Left ventricle myocardium superior (tissue), 1 donor: ENCODE results near the gene NMUR1. TPM values are rescaled to one million over a fixed set of nuclear protein-coding genes. Genes with fewer than 3 reads are reported as not detected.
A peak's percentile ranks its signal among the peaks of the same experiment; 100 is the strongest.

ENCODE experiments used
- ATAC-seq: fragments of 200-7000 bp; cut with Tn5 transposase; one replicate; pipeline ENCODE4 v1.9.1; 2020; ENCODE audit warnings: mild to moderate bottlenecking, moderate library complexity
- DNase-seq: peaks from one replicate; pipeline ENCODE4 v3.0.0-alpha.2; 2020
- intact Hi-C: fragments of 100-400 bp; cut with micrococcal nuclease; formaldehyde crosslinking; loops from one replicate; pipeline ENCODE4 v1.11.0; 2022
- total RNA-seq: library from RNA; stranded (reverse); fragmentation: NEBNext Ultra II Directional; extraction: Animal tissue kit (Norgen Biotek cat#: 25700); gene quantifications from one replicate; pipeline ENCODE4 v1.2.1, GENCODE V29; 2021
- donor health status: DM: no; HTN: yes; CAD: no; lungs with severe emphysema.

Gene NMUR1
- total RNA-seq, 1 donor from 2014 or later, result not detected

GRCh38 chr2:231502596-231502995 is 27.6 kb downstream of the NMUR1 start:
- ATAC-seq (no peak), DNase-seq (no peak)
- intact Hi-C loops, result no loop called here

GRCh38 chr2:231497651-231498050 is 32.6 kb downstream of the NMUR1 start:
- ATAC-seq, result no peak

DNA sequence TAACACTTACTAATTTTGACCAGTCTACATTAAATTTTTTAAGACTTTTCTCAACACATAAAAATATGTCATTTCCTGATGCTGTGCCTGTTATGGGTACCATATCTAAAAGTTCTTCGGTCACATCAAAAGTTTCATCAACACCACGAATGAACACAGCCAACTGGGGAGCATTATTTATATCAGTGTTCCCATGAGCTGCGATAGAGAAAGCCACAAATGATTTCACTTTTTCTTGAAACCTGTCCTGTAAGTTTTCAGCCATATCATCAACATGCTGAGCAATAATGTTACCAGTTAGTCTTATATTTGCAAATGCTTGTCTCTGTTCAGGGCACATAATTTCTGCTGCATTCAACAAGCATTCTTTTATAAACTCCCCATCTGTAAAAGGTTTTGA is 35.6 kb downstream of the NMUR1 start:
- no peak for DNase-seq
- intact Hi-C loops, result no loop called here
- no peak for ATAC-seq

More at GRCh38 chr2:231497651-231498050, 32.6 kb downstream of the NMUR1 start:
- intact Hi-C loops, result no loop called here
- DNase-seq, result no peak

DNA sequence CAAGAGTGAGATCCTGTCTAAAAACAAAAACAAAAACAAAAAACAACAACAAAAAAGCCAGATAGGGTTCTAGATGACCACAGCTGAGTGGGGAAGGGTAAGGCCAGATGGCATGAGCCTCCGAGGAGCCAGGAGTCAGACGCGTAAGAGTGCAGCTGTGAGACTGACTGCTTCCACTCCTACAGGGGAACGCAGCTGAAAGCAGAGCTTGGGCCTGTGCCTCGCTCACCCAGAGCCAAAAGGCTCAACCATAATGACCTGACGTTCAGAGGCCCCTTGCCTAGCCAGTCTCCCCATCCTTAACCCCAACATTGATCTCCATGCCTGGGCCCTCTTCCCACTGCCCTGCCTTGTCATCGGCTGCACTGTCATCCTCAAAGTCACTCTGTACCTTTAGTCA is 39.4 kb downstream of the NMUR1 start:
- intact Hi-C loops, result no loop called here
- no peak for DNase-seq
- no peak for ATAC-seq

GRCh38 chr2:231489990-231490389 is 40.3 kb downstream of the NMUR1 start:
- intact Hi-C loops, result no loop called here
- DNase-seq (peak; percentile 60), ATAC-seq (no peak)

DNA sequence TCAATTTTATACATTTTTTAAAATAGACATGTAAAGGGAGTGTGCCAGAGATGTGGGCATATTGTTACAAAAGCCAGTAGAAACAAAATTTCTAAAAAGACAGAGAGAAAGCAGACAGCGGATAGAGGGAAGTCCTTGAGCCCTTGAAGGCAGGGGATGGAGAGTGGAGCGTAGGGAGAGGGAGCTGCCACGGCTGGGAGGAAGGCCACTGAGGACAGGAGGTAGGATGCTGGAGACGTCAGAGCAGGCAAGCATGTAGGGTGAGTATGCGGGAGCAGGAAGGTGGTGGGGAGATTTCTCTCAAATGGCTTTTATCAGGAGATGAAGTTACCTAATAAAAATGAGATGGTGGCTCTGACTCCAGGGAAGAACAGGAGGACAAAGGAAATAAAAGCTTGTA is 41.9 kb downstream of the NMUR1 start:
- DNase-seq (no peak), ATAC-seq (no peak)
- intact Hi-C loops, result no loop called here

DNA sequence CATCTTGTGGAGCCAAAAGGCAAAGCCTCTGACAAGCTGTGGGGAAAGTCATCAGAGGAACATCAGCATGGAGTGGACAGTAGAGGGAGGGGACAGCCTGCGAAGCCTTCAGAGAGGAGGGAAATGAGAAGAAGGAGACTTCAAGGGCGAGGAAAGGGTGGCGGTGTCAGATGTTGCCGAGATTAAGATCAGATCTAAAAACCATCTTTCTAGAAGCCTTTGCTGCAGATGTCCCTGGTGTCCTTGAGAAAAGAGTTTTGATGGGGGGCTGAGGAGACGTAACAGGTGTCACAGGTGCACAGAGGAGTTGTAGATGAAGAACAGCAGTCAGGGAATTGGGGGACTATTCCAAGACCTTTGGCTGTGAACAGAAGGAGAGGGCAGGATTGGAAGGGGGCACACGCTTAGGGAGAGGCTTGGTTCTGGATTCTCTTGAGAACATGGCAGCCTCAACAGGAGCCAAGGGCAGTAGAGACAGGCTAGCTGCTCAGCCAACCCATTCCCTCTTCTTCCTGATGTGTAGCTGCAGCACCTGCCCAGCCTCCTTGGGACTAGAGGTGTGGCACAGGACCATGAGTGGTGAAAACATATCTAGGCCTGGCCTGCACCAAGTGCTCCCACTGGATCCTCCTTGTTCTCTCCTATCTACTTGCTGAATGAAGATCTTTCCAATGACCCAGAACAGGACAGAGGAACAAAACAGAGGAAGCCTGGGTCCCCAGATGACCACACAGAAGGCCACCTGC is 43.2 kb downstream of the NMUR1 start:
- ATAC-seq (no peak), DNase-seq (no peak)
- intact Hi-C loops, result no loop called here

- intact Hi-C loops, result no loop called here
- ATAC-seq (peak; percentile 81), DNase-seq (peak; percentile 67)
Measured at GRCh38 chr2:231483398-231484329, 46.6 kb downstream of the NMUR1 start.

DNA sequence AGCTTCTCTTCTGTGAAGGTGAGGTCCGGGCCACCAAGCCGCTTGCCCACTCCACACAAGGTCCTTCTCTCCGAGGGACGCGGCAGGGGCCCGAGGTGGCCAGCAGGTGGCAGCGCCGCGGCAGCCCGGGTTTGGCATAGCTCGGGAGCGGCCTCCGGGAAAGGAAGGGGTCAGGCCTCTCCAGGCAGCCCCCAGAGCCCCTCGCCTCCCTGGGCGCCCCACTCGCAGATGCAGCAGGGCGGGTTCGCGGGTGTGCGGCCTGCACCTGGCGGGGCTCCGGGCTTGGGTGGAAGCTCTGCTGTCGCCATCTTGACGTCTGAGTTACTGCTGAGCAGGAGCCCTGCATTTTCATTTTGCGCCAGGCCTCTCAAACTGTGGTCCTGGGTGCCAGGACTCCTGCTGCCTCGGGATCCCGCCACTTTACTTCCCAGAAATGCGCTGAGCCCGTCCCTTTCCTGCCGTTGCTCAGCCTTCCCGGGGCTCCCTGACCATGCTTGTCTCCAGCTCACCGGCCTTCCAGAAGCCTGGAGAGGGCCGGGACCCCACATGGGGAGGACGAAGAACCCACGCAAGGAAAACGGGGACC is 47.3 kb downstream of the NMUR1 start:
- DNase-seq (peak; percentile 89), ATAC-seq (peak; percentile 95)

DNA sequence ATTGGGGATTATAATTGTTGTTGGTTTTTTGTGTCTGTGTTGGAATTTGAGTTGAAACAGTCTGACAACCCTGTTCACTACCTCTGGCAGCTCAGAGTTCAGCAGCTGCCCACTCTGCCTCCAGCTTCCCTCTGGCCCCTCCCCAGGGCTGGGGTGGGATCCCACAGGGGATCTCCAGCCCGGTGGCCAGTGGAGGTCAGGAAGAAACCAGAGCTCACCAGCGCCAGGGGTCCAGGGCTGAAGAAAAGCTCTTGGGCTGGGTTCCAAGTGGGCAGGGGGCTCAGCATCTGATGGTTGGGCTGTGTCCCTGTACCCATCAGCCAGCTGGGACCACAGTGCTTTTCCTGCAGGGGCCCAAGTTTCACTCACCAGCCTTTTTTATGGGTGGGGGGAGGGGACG is 49.5 kb downstream of the NMUR1 start:
- DNase-seq (no peak), ATAC-seq (no peak)
- intact Hi-C loops, result no loop called here

More for the DNA sequence above, 47.3 kb downstream of the NMUR1 start:
- intact Hi-C loops, result no loop called here

GRCh38 chr2:231479455-231479854 is 50.8 kb downstream of the NMUR1 start:
- intact Hi-C loops, result no loop called here
- no peak for DNase-seq
- no peak for ATAC-seq

DNA sequence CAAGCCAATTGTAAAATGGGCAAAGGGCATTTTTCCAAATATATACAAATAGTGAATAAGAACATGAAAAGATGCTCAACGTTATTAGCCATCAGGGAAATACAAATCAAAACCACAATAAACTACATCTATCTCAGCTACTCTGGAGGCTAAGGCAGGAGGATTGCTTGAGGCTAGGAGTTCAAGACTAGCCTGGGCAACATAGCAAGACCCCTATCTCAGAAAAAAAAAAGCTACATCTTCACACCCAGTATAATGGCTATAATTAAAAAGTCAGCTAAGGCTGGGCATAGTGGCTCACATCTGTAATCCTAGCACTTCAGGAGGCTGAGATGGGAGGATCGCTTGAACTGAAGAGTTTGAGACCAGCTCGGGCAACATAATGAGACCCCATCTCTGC is 53.3 kb downstream of the NMUR1 start:
- DNase-seq, result no peak
- no peak for ATAC-seq
- intact Hi-C loops, result no loop called here

GRCh38 chr2:231475965-231476364 is 54.3 kb downstream of the NMUR1 start:
- intact Hi-C loops, result no loop called here
- ATAC-seq, result no peak
- no peak for DNase-seq

Other genes with a start within 250 kb of the NMUR1 start
- gene B3GNT7, start 134.7 kb downstream of the NMUR1 start, total RNA-seq, result 8.1 TPM
- gene NCL, start 66.0 kb downstream of the NMUR1 start, total RNA-seq, result 241 TPM
- not detected for gene TEX44, start 62.4 kb upstream of the NMUR1 start, total RNA-seq
- 207 TPM for gene PTMA, start 178.1 kb upstream of the NMUR1 start, total RNA-seq